ENCODE data around the gene RCAN2. TPM values are rescaled to one million over a fixed set of nuclear protein-coding genes. Genes with fewer than 3 reads are reported as not detected.

RCAN2 gene
- total and polyA plus RNA-seq, 9 donors, result 12.0 to 75.3 (median 16.7) TPM

- Histone ChIP-seq H3K36me3 (no peaks in the 10 kb centered on the region), H3K4me3 (no peak overlapping the region), H3K4me1 (ENCODE audit: insufficient read depth) (no peaks in the 10 kb centered on the region), H3K27me3 (no peaks in the 10 kb centered on the region), H3K27ac (no peak overlapping the region), H3K9me3 (no peaks in the 10 kb centered on the region)
- intact Hi-C loops (cut with DNase I), result no loop called here
- no peak for TF ChIP-seq POLR2A (IDR thresholded peaks at IDR 0.05)
- no peak for TF ChIP-seq EP300 (IDR thresholded peaks at IDR 0.05)
- TF ChIP-seq CTCF (IDR thresholded peaks at IDR 0.05), result no peak
- no peak for DNase-seq
- WGBS, 3 donors, result 84 to 100% (median 97%) methylated on average over 1 of the region's 1 CpG
Measured at GRCh38 chr6:46254331-46254730, 236.9 kb downstream of the RCAN2 start.

GRCh38 chr6:46251583-46252339 is 239.5 kb downstream of the RCAN2 start:
- H3K27me3 ChIP-seq, result no peaks in the 10 kb centered on the region
- no peak for DNase-seq
- no peaks in the 10 kb centered on the region for H3K4me1 ChIP-seq (ENCODE audit: insufficient read depth)
- TF ChIP-seq CTCF (IDR thresholded peaks at IDR 0.05) (no peak), EP300 (IDR thresholded peaks at IDR 0.05) (no peak), POLR2A (IDR thresholded peaks at IDR 0.05) (no peak)
- H3K4me3 ChIP-seq, result no peak overlapping the region
- WGBS, 3 donors, result 82 to 95% (median 86%) methylated on average over 3 of the region's 3 CpGs
- H3K36me3 ChIP-seq, result no peaks in the 10 kb centered on the region
- no peak overlapping the region for H3K27ac ChIP-seq
- no peaks in the 10 kb centered on the region for H3K9me3 ChIP-seq
- intact Hi-C loops (cut with DNase I), result no loop called here

GRCh38 chr6:46248143-46248542 is 243.1 kb downstream of the RCAN2 start:
- TF ChIP-seq EP300 (IDR thresholded peaks at IDR 0.05) (no peak), POLR2A (IDR thresholded peaks at IDR 0.05) (no peak), CTCF (IDR thresholded peaks at IDR 0.05) (no peak)
- H3K4me1 ChIP-seq (ENCODE audit: insufficient read depth), result peaks cover 5% of the 10 kb centered on the region
- DNase-seq, result no peak
- no peaks in the 10 kb centered on the region for H3K27me3 ChIP-seq
- intact Hi-C loops (cut with DNase I), result no loop called here
- H3K36me3 ChIP-seq, result no peaks in the 10 kb centered on the region
- no peaks in the 10 kb centered on the region for H3K9me3 ChIP-seq
- H3K4me3 ChIP-seq, result no peak overlapping the region
- H3K27ac ChIP-seq, result no peak overlapping the region
- 98 to 100% (median 99%) methylated on average over 2 of the region's 2 CpGs for WGBS, 3 donors

- Histone ChIP-seq H3K4me3 (no peak overlapping the region), H3K27ac (no peak overlapping the region), H3K9me3 (no peaks in the 10 kb centered on the region), H3K27me3 (no peaks in the 10 kb centered on the region), H3K36me3 (no peaks in the 10 kb centered on the region), H3K4me1 (ENCODE audit: insufficient read depth) (peaks cover 9% of the 10 kb centered on the region)
- WGBS, 3 donors, result 92 to 99% (median 94%) methylated on average over 8 of the region's 8 CpGs
- no peak for TF ChIP-seq CTCF (IDR thresholded peaks at IDR 0.05)
- no peak for TF ChIP-seq POLR2A (IDR thresholded peaks at IDR 0.05)
- TF ChIP-seq EP300 (IDR thresholded peaks at IDR 0.05), result no peak
- DNase-seq, result no peak
- intact Hi-C loops (cut with DNase I), result no loop called here
Measured at GRCh38 chr6:46246727-46247126, 244.5 kb downstream of the RCAN2 start.

All from ovary (tissue), 9 donors.